ENCODE measurements around the gene PSME2.

Gene PSME2

GRCh38 chr14:24146453-24146977 lies at the start of gene PSME2:
Gene PSME2 (minus strand): TSS chr14:24146610. CDS start chr14:24146581, 29 bp downstream.
- peak; percentile 94 to 95 for DNase-seq

- peak; percentile 72 to 82 for DNase-seq
Measured at GRCh38 chr14:24195186-24196070, 49.0 kb upstream of the PSME2 start, which contains the start of gene TM9SF1. Gene TM9SF1 (minus strand): TSS chr14:24195441. CDS start chr14:24195019, 422 bp downstream.

GRCh38 chr14:24194873-24195185 lies 48.4 kb upstream of the PSME2 start:
- no peak for DNase-seq

GRCh38 chr14:24194186-24194872 lies 47.9 kb upstream of the PSME2 start:
- no peak for DNase-seq

GRCh38 chr14:24192933-24193332 lies 46.5 kb upstream of the PSME2 start:
- no peak for DNase-seq

- DNase-seq, result no peak
Measured at GRCh38 chr14:24190416-24190815, 44.0 kb upstream of the PSME2 start.

- no peak for DNase-seq
Measured at GRCh38 chr14:24189460-24189859, 43.0 kb upstream of the PSME2 start.

- no peak for DNase-seq
Measured at GRCh38 chr14:24189059-24189375, 42.6 kb upstream of the PSME2 start.

GRCh38 chr14:24188251-24189058 lies 42.0 kb upstream of the PSME2 start, which contains the start of gene IPO4:
Gene IPO4 (minus strand): TSS chr14:24188816. CDS start chr14:24188787, 29 bp downstream.
- peak; percentile 97 to 98 for DNase-seq

GRCh38 chr14:24187539-24187915 lies 41.1 kb upstream of the PSME2 start:
- no peak for DNase-seq

- no peak for DNase-seq
Measured at GRCh38 chr14:24186831-24187538, 40.6 kb upstream of the PSME2 start.

GRCh38 chr14:24185741-24186140 lies 39.3 kb upstream of the PSME2 start:
- no peak for DNase-seq

GRCh38 chr14:24185026-24185425 lies 38.6 kb upstream of the PSME2 start:
- DNase-seq, result no peak

- DNase-seq, result no peak
Measured at GRCh38 chr14:24184104-24184970, 37.9 kb upstream of the PSME2 start.

GRCh38 chr14:24183014-24183481 lies 36.6 kb upstream of the PSME2 start:
- no peak for DNase-seq

GRCh38 chr14:24182110-24182882 lies 35.9 kb upstream of the PSME2 start:
- no peak for DNase-seq

GRCh38 chr14:24181371-24182077 lies 35.1 kb upstream of the PSME2 start:
- DNase-seq, result no peak

GRCh38 chr14:24179961-24180796 lies 33.8 kb upstream of the PSME2 start:
- no peak for DNase-seq
